ENCODE measurements around the gene MRGPRG.

The MRGPRG gene

GRCh38 chr11:3225826-3226750 is 7.5 kb upstream of the MRGPRG start:
- in situ Hi-C loops (cut with MboI; ENCODE audit: low sequenced_read_pairs) = no loop called here

- in situ Hi-C loops (cut with MboI; ENCODE audit: low sequenced_read_pairs) = no loop called here
Measured at GRCh38 chr11:3225159-3225758, 6.6 kb upstream of the MRGPRG start.

- in situ Hi-C loops (cut with MboI; ENCODE audit: low sequenced_read_pairs) = no loop called here
Measured at GRCh38 chr11:3224401-3225057, 5.9 kb upstream of the MRGPRG start.

GRCh38 chr11:3223932-3224381 is 5.3 kb upstream of the MRGPRG start:
- in situ Hi-C loops (cut with MboI; ENCODE audit: low sequenced_read_pairs) = no loop called here

- in situ Hi-C loops (cut with MboI; ENCODE audit: low sequenced_read_pairs) = no loop called here
Measured at GRCh38 chr11:3222941-3223915, 4.6 kb upstream of the MRGPRG start.

- in situ Hi-C loops (cut with MboI; ENCODE audit: low sequenced_read_pairs) = no loop called here
Measured at GRCh38 chr11:3222003-3222855, 3.6 kb upstream of the MRGPRG start.

GRCh38 chr11:3221408-3222002 is 2.9 kb upstream of the MRGPRG start:
- in situ Hi-C loops (cut with MboI; ENCODE audit: low sequenced_read_pairs) = no loop called here

GRCh38 chr11:3220521-3221407 is 2.2 kb upstream of the MRGPRG start:
- in situ Hi-C loops (cut with MboI; ENCODE audit: low sequenced_read_pairs) = no loop called here

GRCh38 chr11:3220101-3220500 is 1.5 kb upstream of the MRGPRG start:
- in situ Hi-C loops (cut with MboI; ENCODE audit: low sequenced_read_pairs) = no loop called here

- in situ Hi-C loops (cut with MboI; ENCODE audit: low sequenced_read_pairs) = no loop called here
Measured at GRCh38 chr11:3219281-3219892, 774 bp upstream of the MRGPRG start.

GRCh38 chr11:3217818-3218482 is 663 bp downstream of the MRGPRG start:
- in situ Hi-C loops (cut with MboI; ENCODE audit: low sequenced_read_pairs) = no loop called here

GRCh38 chr11:3216027-3216525 is 2.5 kb downstream of the MRGPRG start:
- in situ Hi-C loops (cut with MboI; ENCODE audit: low sequenced_read_pairs) = no loop called here

GRCh38 chr11:3215346-3216026 is 3.1 kb downstream of the MRGPRG start:
- in situ Hi-C loops (cut with MboI; ENCODE audit: low sequenced_read_pairs) = no loop called here

- in situ Hi-C loops (cut with MboI; ENCODE audit: low sequenced_read_pairs) = no loop called here
Measured at GRCh38 chr11:3214420-3214699, 4.3 kb downstream of the MRGPRG start.

GRCh38 chr11:3213659-3214419 is 4.8 kb downstream of the MRGPRG start:
- in situ Hi-C loops (cut with MboI; ENCODE audit: low sequenced_read_pairs) = no loop called here

- in situ Hi-C loops (cut with MboI; ENCODE audit: low sequenced_read_pairs) = no loop called here
Measured at GRCh38 chr11:3208272-3208671, 10.3 kb downstream of the MRGPRG start.
